ENCODE measurements around the gene KCNQ1. TPM values are rescaled to one million over a fixed set of nuclear protein-coding genes. Genes with fewer than 3 reads are reported as not detected.

Gene KCNQ1
- polyA plus RNA-seq, 1 of the 3 experiments (the other 2 are of a cell fraction), result 0.05 TPM

DNA sequence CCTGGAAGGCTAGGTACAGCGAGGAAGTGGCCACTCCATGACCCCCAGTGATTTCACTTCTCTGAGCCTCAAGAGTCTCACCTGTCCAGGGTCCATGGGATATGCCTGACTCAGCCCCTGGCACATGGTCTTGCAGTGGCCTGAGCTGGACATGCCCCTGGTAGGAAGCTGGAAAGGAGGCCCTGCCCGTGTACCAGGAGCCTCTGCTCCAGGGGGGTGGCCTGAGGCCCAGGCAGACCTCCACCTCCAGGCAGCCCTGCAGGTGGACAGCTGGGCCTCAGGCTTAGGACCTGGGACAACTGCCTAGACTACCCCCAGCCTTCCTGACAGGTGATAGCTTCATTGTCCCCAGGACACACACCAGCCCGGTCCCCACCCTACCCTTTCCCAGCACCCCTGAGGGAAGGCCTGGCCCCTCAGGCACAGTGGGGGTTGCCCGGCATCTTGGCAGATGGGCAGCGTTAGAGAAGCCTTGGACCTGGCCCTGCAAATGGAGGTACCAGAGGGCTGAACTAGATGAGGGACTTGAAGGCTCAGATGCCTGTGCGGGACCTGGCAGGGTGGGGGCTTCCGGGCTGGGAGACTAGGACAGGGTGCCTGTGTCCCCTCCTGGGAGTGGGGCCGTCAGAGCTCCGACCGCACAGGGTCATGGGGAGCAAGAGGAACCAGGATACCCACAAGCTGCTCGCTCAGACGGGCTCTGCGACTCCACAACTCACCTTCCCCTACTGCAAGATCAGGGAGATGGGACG lies 387.1 kb downstream of the KCNQ1 start:
- CTCF ChIA-PET, result no interaction called here
- POLR2A ChIA-PET, result interaction anchor here (0.8 kb wide), 1 partner anchor 15 kb away, joined by 3 read pairs; no protein-coding TSS in a partner anchor

More for the DNA sequence above, 387.1 kb downstream of the KCNQ1 start:
- DNase-seq, result no peak
- Histone ChIP-seq H3K9me2 (no peaks in the 10 kb centered on the region), H3K4me3 (ENCODE audit: low read depth in 2 of 2, low read length in 1 of 2) (no peak overlapping the region), H3K36me3 (replicated peaks in 1 of 2; ENCODE audit: control insufficient read depth in 1 of 2, insufficient read depth in 2 of 2, low read length in 1 of 2) (no peaks in the 10 kb centered on the region), H3K27ac (ENCODE audit: low read depth in 2 of 2, low read length in 1 of 2) (no peak overlapping the region), H3K9me3 (0 out of 2 replicates have a peak, but pooled peaks cover 3% of the 10 kb centered on the region), H3K27me3 (ENCODE audit: insufficient read depth) (no peaks in the 10 kb centered on the region), H3K4me1 (ENCODE audit: control insufficient read depth in 1 of 2, insufficient read depth in 2 of 2, low read depth in 1 of 2, low read length in 1 of 2) (peaks cover 0 to 11% of the 10 kb centered on the region in 2 experiments; a peak in 1 of 4 replicates), H3F3A (replicated peaks; ENCODE audit: insufficient read depth) (no peaks in the 10 kb centered on the region), H3K9ac (no peak overlapping the region), H3K79me2 (ENCODE audit: insufficient read depth) (no peaks in the 10 kb centered on the region), H2AFZ (ENCODE audit: low read depth) (no peak overlapping the region), H4K20me1 (ENCODE audit: insufficient read depth) (no peaks in the 10 kb centered on the region), H3K4me2 (no peak overlapping the region)
- TF ChIP-seq SMC3 (IDR thresholded peaks at IDR 0.05; ENCODE audit: low read depth, low read length), result no peak
- no peak for TF ChIP-seq TEAD4 (IDR thresholded peaks at IDR 0.05; ENCODE audit: borderline replicate concordance, insufficient read depth)
- no peak for TF ChIP-seq FOXM1 (IDR thresholded peaks at IDR 0.05; ENCODE audit: low read depth)
- TF ChIP-seq JUND (IDR thresholded peaks at IDR 0.05), result no peak
- no peak for TF ChIP-seq EZH2phosphoT487 (IDR thresholded peaks at IDR 0.05; ENCODE audit: borderline replicate concordance, low read depth)
- no peak for TF ChIP-seq RFX5 (IDR thresholded peaks at IDR 0.05; ENCODE audit: low read length)
- TF ChIP-seq, protein P1, sequence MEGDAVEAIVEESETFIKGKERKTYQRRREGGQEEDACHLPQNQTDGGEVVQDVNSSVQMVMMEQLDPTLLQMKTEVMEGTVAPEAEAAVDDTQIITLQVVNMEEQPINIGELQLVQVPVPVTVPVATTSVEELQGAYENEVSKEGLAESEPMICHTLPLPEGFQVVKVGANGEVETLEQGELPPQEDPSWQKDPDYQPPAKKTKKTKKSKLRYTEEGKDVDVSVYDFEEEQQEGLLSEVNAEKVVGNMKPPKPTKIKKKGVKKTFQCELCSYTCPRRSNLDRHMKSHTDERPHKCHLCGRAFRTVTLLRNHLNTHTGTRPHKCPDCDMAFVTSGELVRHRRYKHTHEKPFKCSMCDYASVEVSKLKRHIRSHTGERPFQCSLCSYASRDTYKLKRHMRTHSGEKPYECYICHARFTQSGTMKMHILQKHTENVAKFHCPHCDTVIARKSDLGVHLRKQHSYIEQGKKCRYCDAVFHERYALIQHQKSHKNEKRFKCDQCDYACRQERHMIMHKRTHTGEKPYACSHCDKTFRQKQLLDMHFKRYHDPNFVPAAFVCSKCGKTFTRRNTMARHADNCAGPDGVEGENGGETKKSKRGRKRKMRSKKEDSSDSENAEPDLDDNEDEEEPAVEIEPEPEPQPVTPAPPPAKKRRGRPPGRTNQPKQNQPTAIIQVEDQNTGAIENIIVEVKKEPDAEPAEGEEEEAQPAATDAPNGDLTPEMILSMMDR (IDR thresholded peaks at IDR 0.05), result no peak
- TF ChIP-seq TAF1 (IDR thresholded peaks at IDR 0.05; ENCODE audit: borderline replicate concordance, low read depth, low read length), result no peak
- no peak for TF ChIP-seq RCOR1 (IDR thresholded peaks at IDR 0.05; ENCODE audit: low read length)
- TF ChIP-seq YY1 (IDR thresholded peaks at IDR 0.05; ENCODE audit: low read depth), result no peak
- TF ChIP-seq SIN3A (IDR thresholded peaks at IDR 0.05; ENCODE audit: borderline replicate concordance, low read depth, low read length), result no peak
- no peak for TF ChIP-seq MXI1 (IDR thresholded peaks at IDR 0.05; ENCODE audit: low read depth, low read length)
- TF ChIP-seq, protein P2, sequence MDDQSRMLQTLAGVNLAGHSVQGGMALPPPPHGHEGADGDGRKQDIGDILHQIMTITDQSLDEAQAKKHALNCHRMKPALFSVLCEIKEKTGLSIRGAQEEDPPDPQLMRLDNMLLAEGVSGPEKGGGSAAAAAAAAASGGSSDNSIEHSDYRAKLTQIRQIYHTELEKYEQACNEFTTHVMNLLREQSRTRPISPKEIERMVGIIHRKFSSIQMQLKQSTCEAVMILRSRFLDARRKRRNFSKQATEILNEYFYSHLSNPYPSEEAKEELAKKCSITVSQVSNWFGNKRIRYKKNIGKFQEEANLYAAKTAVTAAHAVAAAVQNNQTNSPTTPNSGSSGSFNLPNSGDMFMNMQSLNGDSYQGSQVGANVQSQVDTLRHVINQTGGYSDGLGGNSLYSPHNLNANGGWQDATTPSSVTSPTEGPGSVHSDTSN (IDR thresholded peaks at IDR 0.05), result no peak
- TF ChIP-seq, protein P3, sequence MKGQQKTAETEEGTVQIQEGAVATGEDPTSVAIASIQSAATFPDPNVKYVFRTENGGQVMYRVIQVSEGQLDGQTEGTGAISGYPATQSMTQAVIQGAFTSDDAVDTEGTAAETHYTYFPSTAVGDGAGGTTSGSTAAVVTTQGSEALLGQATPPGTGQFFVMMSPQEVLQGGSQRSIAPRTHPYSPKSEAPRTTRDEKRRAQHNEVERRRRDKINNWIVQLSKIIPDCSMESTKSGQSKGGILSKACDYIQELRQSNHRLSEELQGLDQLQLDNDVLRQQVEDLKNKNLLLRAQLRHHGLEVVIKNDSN (IDR thresholded peaks at IDR 0.05; ENCODE audit: borderline replicate concordance, low read depth), result no peak
- TF ChIP-seq, protein P4, sequence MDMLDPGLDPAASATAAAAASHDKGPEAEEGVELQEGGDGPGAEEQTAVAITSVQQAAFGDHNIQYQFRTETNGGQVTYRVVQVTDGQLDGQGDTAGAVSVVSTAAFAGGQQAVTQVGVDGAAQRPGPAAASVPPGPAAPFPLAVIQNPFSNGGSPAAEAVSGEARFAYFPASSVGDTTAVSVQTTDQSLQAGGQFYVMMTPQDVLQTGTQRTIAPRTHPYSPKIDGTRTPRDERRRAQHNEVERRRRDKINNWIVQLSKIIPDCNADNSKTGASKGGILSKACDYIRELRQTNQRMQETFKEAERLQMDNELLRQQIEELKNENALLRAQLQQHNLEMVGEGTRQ (IDR thresholded peaks at IDR 0.05; ENCODE audit: borderline replicate concordance, low read depth, low read length), result no peak
- TF ChIP-seq FOXJ3 (CRISPR knock-in tag; IDR thresholded peaks at IDR 0.05), result no peak
- TF ChIP-seq TCF12 (IDR thresholded peaks at IDR 0.05), result no peak
- 62% methylated on average over 7 of the region's 14 CpGs for WGBS (ENCODE audit: low lambda C conversion rate)

Measured in SK-N-SH (cell line).